GM18951 (cell line): Measurements from ENCODE around the gene SYNGR3.
"Not testable (repeated sequence)": the region's sequence is repeated elsewhere in the genome, so short reads cannot be mapped to it uniquely, and the experiment has no call there.

Source experiments
- POLR2A ChIP-seq: IDR thresholded peaks from 4 replicates; pipeline ENCODE4 v1.6.1; 2011; ENCODE audit warnings: mild to moderate bottlenecking; ENCODE audit not compliant: insufficient read length, insufficient read depth; ENCODE audit errors: extremely low read depth
- in situ Hi-C: fragments of 300-500 bp; cut with MboI; formaldehyde crosslinking; loops from one replicate; pipeline ENCODE4 v1.12.0; 2022; ENCODE audit warnings: low sequenced_read_pairs, mixed read lengths, inconsistent platforms; ENCODE audit not compliant: unreplicated experiment

The SYNGR3 gene

GRCh38 chr16:2032285-2033056 is 42.7 kb downstream of the SYNGR3 start:
- no peak for TF ChIP-seq POLR2A
- in situ Hi-C loops, result no loop called here

- in situ Hi-C loops, result no loop called here
- no peak for TF ChIP-seq POLR2A
Measured at GRCh38 chr16:2033057-2033908, 43.5 kb downstream of the SYNGR3 start.

- in situ Hi-C loops, result not testable (repeated sequence)
Measured at GRCh38 chr16:2033909-2034695, 44.3 kb downstream of the SYNGR3 start.

- in situ Hi-C loops, result no loop called here
- TF ChIP-seq POLR2A, result no peak
Measured at GRCh38 chr16:2034696-2035430, 45.1 kb downstream of the SYNGR3 start.

GRCh38 chr16:2035431-2036199 is 45.8 kb downstream of the SYNGR3 start:
- in situ Hi-C loops, result no loop called here
- no peak for TF ChIP-seq POLR2A

GRCh38 chr16:2036200-2036966 is 46.6 kb downstream of the SYNGR3 start:
- no peak for TF ChIP-seq POLR2A
- in situ Hi-C loops, result no loop called here

GRCh38 chr16:2037115-2037514 is 47.3 kb downstream of the SYNGR3 start:
- in situ Hi-C loops, result no loop called here
- no peak for TF ChIP-seq POLR2A

- in situ Hi-C loops, result no loop called here
- no peak for TF ChIP-seq POLR2A
Measured at GRCh38 chr16:2037647-2038381, 48.0 kb downstream of the SYNGR3 start.

- in situ Hi-C loops, result no loop called here
Measured at GRCh38 chr16:2038382-2039231, 48.8 kb downstream of the SYNGR3 start.

More at GRCh38 chr16:2038382-2039231, 48.8 kb downstream of the SYNGR3 start:
- no peak for TF ChIP-seq POLR2A
